Large intestine (tissue), 3 donors: ENCODE data around the gene LYSMD1. TPM values are rescaled to one million over a fixed set of nuclear protein-coding genes. Genes with fewer than 3 reads are reported as not detected.
"Not testable (repeated sequence)": the region's sequence is repeated elsewhere in the genome, so short reads cannot be mapped to it uniquely, and the experiment has no call there.

Experiments
- DNase-seq, 2 donors: peaks; one replicate each; pipeline versions ENCODE4 v3.0.0 to v3.0.0-alpha.2; 2013
- H3K27ac ChIP-seq: one replicate; pipeline ENCODE4 v1.5.1; 2013; ENCODE audit warnings: low read length
- H3K27me3 ChIP-seq: 2 replicates; pipeline ENCODE4 v1.6.1; 2013; ENCODE audit warnings: low read length; ENCODE audit not compliant: control insufficient read depth, insufficient read depth
- H3K36me3 ChIP-seq: 2 replicates; pipeline ENCODE4 v1.6.1; 2013; ENCODE audit warnings: low read length; ENCODE audit not compliant: control insufficient read depth, insufficient read depth
- H3K4me1 ChIP-seq: one replicate; pipeline ENCODE4 v1.6.1; 2013; ENCODE audit warnings: low read length; ENCODE audit not compliant: control insufficient read depth, insufficient read depth
- H3K4me3 ChIP-seq: one replicate; pipeline ENCODE4 v1.5.1; 2013; ENCODE audit warnings: low read length
- H3K9me3 ChIP-seq: one replicate; pipeline ENCODE4 v1.6.1; 2013; ENCODE audit warnings: mild to moderate bottlenecking, low read depth, low read length, moderate library complexity; ENCODE audit not compliant: control insufficient read depth
- WGBS: methylation state at CpG from one replicate; pipeline ENCODE4 v1.1.5; 2013; ENCODE audit warnings: low lambda C conversion rate; ENCODE audit not compliant: insufficient coverage; 5-methylcytosine and 5-hydroxymethylcytosine counted together
- polyA plus RNA-seq: library from polyadenylated mRNA; unstranded; fragments of 120-200 nt; gene quantifications from one replicate; pipeline ENCODE4 v1.2.1, GENCODE V29; 2013

The LYSMD1 gene
- polyA plus RNA-seq, 1 donor: 10.7 TPM

DNA sequence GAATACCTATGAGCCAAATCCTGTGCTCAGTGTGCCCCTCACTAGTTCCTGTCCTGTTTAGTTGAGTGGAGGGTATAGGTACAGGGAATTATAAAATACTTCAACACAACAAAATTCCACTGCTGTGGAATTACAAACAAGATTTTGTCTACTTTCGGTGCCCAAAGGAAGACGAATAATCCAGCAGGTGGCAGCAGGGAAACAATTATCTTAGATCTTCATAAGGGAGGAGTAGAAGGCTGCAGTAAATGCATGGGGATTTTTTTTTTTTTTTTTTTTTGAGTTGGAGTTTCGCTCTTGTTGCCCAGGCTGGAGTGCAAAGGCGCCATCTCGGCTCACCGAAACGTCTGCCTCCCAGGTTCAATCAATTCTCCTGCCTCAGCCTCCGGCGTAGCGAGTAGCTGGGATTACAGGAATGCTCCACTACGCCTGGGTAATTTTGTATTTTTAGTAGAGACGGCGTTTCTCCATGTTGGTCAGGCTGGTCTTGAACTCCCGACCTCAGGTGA is 30.6 kb upstream of the LYSMD1 start:
- WGBS: 0% methylated on average over 2 of the region's 14 CpGs
- no peak overlapping the region for H3K4me3 ChIP-seq
- H3K4me1 ChIP-seq: peaks cover 8% of the 10 kb centered on the region
- H3K9me3 ChIP-seq: no peaks in the 10 kb centered on the region
- no peak overlapping the region for H3K27ac ChIP-seq
- H3K27me3 ChIP-seq: no peaks in the 10 kb centered on the region
- DNase-seq: peak; percentile 61 to 74
- no peaks in the 10 kb centered on the region for H3K36me3 ChIP-seq

DNA sequence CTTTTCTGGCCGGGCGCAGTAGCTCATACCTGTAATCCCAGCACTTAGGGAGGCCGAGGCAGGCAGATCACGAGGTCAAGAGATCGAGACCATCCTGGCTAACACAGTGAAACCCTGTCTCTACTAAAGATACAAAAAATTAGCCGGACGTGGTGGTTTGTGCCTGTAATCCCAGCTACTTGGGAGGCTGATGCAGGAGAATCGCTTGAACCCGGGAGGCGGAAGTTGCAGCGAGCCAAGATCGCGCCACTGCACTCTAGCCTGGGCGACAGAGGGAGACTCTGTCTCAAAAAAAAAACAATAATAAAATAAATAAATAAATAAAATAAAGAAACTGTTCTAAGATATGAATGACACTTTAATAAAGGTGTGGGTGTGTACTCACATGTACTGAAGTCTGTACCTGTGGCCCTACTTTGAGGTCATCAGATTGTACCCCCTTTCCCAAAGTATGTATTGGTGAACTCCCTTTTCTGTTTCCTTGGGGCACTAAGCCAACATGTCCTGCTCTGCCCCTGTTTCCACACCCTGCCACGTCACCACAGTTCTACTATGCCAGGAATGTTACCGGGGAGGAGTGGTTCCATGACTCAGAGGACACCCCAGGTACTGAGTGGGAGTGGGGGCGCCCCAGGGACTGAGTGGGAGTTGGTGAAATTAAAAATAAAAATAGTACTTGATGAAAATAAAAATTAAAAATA is 29.3 kb upstream of the LYSMD1 start:
- not testable (repeated sequence) for H3K27me3 ChIP-seq, H3K27ac ChIP-seq, H3K4me3 ChIP-seq, H3K4me1 ChIP-seq, H3K36me3 ChIP-seq, H3K9me3 ChIP-seq
- DNase-seq: peak; percentile 51 to 55
- 60% methylated on average over 1 of the region's 17 CpGs for WGBS

DNA sequence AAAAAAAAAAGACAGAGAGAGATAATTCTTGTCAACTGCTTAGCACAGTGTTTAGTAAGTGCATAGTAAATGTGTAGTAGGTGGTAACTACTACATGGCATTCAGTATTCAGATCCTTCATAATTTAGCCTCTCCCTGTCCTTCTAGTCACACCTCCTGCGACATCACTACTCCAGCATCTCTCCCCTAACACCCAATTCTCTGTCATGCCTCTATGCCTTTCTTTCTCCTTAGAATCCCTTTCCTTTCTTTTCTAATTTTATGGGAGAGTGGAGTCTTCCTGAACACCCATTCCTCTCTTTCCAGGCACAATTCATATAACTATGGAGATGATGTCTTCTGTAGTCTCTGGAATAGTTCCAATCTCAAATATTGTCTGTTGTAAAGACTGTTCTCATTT is 28.2 kb upstream of the LYSMD1 start:
- H3K9me3 ChIP-seq: no peaks in the 10 kb centered on the region
- peaks cover 5% of the 10 kb centered on the region for H3K4me1 ChIP-seq
- no peaks in the 10 kb centered on the region for H3K27me3 ChIP-seq
- H3K36me3 ChIP-seq: no peaks in the 10 kb centered on the region
- WGBS: 100% methylated on average over 1 of the region's 1 CpG
- H3K27ac ChIP-seq: no peak overlapping the region
- no peak overlapping the region for H3K4me3 ChIP-seq
- no peak for DNase-seq

DNA sequence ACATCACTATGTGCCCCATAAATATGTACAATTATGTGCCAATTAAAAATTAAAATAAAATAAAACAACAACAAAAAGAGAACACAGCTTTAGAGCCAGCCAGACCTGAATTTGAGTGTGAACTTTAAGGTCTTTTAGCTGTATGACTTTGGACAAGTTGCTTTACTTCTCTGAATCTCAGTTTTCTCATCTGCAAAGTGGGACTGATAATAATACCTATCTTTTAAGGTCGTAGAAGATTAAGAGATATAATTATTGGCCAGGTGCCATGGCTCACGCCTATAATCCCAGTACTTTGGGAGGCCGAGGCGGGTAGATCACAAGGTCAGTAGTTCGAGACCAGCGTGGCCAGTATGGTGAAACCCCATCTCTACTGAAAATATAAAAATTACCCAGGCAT is 27.6 kb upstream of the LYSMD1 start:
- H3K4me3 ChIP-seq: no peak overlapping the region
- H3K27ac ChIP-seq: no peak overlapping the region
- H3K27me3 ChIP-seq: no peaks in the 10 kb centered on the region
- 60% methylated on average over 1 of the region's 6 CpGs for whole genome bisulfite sequencing
- no peak for DNase-seq
- H3K4me1 ChIP-seq: peaks cover 7% of the 10 kb centered on the region
- H3K36me3 ChIP-seq: no peaks in the 10 kb centered on the region
- no peaks in the 10 kb centered on the region for H3K9me3 ChIP-seq

DNA sequence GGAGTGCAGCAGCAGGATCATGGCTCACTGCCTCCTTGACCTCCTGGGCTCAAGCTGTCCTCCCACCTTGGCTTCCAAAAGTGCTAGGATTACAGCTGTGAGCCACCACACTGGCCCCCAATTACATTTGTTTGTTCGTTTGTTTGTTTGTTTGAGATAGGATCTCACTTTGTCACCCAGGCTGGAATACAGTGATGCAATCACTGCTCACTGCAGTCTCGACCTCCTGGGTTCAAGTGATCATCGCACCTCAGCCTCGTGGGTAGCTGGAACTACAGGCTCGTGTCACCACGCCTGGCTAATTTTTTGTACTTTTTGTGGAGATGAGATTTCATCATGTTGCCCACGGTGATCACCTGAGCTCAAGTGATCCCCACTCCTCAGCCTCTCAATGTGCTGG is 26.3 kb upstream of the LYSMD1 start:
- Histone ChIP-seq H3K36me3 (no peaks in the 10 kb centered on the region), H3K4me1 (peaks cover 4% of the 10 kb centered on the region), H3K27ac (no peak overlapping the region), H3K4me3 (no peak overlapping the region), H3K27me3 (no peaks in the 10 kb centered on the region), H3K9me3 (no peaks in the 10 kb centered on the region)
- DNase-seq: no peak
- no CpG with 5 or more reads among the region's 7 CpGs for WGBS

DNA sequence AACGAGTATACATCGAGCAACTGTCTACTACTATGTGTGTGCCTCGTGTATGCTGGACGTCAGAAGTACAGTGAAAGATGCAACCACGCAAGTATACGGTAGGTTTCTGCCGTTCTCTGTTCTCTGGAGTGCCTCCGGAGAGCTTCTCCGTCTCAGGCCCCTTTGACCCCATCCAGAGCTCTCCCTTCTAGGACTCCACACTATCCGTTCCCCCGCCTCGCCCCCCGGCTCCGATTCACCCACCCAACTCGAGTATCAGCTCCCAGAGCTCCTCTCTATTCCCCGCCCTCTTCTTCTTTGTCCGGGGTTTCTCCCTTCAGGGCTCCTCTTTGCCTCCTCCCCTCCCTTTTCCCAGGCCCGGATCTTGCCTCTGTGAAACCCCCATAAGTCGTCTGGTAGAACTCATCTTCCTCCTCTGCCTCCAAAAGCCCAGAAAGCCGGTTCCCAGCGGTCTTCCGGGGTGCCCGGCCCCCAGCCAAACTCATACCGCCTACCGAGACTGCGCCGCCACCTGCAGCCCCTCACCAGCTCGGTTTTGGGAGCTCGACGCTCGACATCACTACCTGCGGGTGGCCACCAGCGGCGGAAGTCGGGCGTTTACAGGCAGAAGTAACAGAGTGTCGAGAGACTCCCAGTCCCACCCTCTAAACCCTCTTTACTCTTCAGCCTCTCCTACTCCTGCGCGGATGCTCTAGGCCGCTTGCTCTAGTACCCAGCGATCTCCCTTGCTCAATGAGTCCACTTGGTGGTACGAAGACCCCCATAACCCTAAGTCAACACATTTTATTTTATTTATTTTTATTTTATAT is 24.1 kb upstream of the LYSMD1 start, which contains the start of gene VPS72:
TSS of gene VPS72 (minus strand) at position 561 of the 809 bp plus-strand sequence. CDS start at position 485, 76 bp downstream.
- Histone ChIP-seq H3K4me1 (peaks cover 4% of the 10 kb centered on the region), H3K27ac (peak within 1 kb of the TSS; percentile 83), H3K9me3 (no peaks in the 10 kb centered on the region), H3K36me3 (peaks cover 8% of the 10 kb centered on the region), H3K27me3 (no peaks in the 10 kb centered on the region), H3K4me3 (peak within 1 kb of the TSS; percentile 84)
- 0% methylated on average over 4 of the region's 42 CpGs for WGBS
- DNase-seq: peak; percentile 84 to 93

DNA sequence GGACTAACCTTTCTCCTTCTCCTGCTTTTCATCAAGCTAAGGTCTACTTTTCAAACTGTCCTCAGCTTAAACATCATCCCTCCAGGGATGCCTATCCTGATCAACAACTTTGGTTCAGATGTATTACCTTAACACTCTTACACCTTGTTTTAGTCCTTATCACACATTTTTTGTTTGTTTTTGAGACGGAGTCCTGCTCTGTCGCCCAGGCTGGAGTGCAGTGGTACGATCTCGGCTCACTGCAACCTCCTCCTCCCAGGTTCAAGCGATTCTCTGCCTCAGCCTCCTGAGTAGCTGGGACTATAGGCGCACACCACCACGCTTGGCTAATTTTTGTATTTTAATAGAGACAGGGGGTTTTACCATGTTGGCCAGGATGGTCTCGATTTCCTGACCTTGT is 23.0 kb upstream of the LYSMD1 start:
- not testable (repeated sequence) for H3K27ac ChIP-seq, H3K9me3 ChIP-seq, DNase-seq, H3K4me1 ChIP-seq, H3K27me3 ChIP-seq
- WGBS: no CpG with 5 or more reads among the region's 8 CpGs
- Histone ChIP-seq H3K36me3 (peaks cover 17% of the 10 kb centered on the region), H3K4me3 (peak overlapping the region; percentile 84)

DNA sequence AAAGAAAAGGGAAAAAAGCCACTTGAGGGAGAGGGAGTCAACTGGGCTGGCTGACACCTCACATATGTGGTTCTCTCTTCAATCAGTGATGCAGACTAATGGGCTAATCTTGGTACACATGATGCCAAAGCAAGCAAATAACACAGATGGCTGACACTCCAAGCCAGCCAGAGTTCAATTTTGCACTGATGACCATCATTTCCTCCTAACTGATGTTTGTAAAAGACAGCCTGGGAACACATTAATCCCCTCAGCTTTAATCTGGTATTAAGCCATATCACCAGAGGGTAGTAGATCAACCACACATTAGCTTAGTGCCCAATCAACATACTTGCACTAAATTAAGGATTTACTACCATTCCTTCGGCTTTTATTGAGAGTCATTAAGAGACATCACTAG is 21.5 kb upstream of the LYSMD1 start:
- Histone ChIP-seq H3K9me3 (no peaks in the 10 kb centered on the region), H3K4me3 (no peak overlapping the region), H3K36me3 (peaks cover 30% of the 10 kb centered on the region), H3K27me3 (no peaks in the 10 kb centered on the region), H3K27ac (no peak overlapping the region), H3K4me1 (peaks cover 4% of the 10 kb centered on the region)
- WGBS: no CpG with 5 or more reads among the region's 1 CpG
- no peak for DNase-seq

DNA sequence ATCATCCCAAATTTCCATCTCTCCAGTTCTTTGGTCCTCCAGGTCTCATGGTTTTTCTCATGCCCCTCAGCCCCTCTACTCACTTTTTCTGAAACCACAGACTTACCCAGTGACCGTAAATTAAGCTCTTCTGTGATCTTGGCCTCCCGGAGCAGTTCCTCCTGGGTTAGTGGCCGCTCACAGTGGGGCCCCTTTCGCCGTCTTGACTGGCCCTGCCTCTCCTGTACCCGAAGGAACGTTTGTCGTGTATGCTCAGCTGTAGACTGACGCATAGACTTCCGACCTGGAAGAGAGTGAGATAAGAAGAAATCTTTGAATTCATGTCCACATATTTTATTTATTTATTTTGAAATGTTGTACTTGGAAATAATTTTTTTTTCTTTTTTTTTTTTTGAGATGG is 18.5 kb upstream of the LYSMD1 start:
- Histone ChIP-seq H3K27ac (no peak overlapping the region), H3K36me3 (peaks cover 51% of the 10 kb centered on the region), H3K9me3 (no peaks in the 10 kb centered on the region), H3K27me3 (no peaks in the 10 kb centered on the region), H3K4me3 (no peak overlapping the region), H3K4me1 (peaks cover 4% of the 10 kb centered on the region)
- no CpG with 5 or more reads among the region's 10 CpGs for WGBS
- DNase-seq: no peak

DNA sequence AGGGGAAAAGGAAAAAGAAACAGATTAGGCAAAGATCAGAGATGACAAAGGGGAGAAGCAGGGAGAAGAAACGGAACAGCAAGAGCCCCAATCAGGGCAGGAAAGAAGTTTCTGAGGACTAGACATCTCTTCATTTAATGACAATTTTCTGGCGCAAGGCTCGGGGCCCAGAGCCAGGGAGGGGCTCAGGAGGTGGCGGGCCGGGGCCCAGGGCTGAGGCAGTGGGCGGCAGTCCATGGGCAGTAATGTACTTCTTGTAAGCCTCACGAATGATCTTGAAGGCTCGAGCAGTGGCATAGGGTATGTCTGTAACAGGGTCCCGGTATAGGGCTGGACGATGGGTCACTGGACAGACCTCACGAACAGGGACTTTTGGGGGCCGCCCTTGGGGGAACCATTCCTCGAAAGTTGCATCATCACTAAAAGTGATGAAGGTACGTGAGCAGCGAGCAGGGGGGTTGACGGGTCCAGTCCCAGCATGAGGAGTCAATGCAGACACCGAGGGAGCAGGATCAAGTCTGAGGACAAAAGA is 10.9 kb upstream of the LYSMD1 start:
- Histone ChIP-seq H3K27me3 (no peaks in the 10 kb centered on the region), H3K9me3 (no peaks in the 10 kb centered on the region), H3K27ac (no peak overlapping the region), H3K4me3 (no peak overlapping the region), H3K36me3 (peaks cover 73% of the 10 kb centered on the region), H3K4me1 (no peaks in the 10 kb centered on the region)
- no peak for DNase-seq
- 97% methylated on average over 5 of the region's 17 CpGs for WGBS
